A549 treated with DMSO at 1 μM for 4 hours (cell line): ENCODE data around the gene DYDC2. TPM values are rescaled to one million over a fixed set of nuclear protein-coding genes. Genes with fewer than 3 reads are reported as not detected.

ENCODE experiments used
- total RNA-seq: library from RNA; stranded (reverse); fragments of 200-300 nt; extraction: Qiagen RNA extraction; gene quantifications from 5 replicates; pipeline ENCODE4 v1.2.3, GENCODE V29; 2022; ENCODE audit warnings: low read depth

The DYDC2 gene, protein sequence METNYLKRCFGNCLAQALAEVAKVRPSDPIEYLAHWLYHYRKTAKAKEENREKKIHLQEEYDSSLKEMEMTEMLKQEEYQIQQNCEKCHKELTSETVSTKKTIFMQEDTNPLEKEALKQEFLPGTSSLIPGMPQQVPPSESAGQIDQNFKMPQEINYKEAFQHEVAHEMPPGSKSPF
- total RNA-seq = 0.05 to 0.25 TPM in 2 of 5 replicates, not detected in the others

DNA sequence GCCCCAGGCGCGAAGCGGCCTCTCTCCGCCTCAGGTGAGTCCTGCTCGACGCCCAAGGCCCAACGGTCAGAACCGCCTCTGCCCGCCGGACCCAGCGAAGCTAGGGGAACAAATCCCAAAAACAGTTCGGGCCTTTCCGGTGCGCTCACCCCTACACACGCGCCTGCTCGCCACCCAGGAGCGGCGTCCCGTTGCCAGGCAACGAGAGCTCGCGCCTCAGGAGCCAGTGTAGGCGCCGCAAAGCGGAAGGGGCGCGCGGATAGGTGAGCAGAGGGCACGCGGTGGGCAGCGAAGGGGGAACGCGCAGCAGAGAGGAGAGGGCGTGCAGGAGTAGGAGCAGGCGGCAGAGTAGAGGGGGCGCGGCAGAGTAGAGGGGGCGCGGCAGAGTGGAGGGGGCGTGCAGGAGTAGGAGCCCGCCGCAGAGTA lies at the start of gene DYDC2, which contains the start of gene DYDC1:
Gene DYDC2 (plus strand): TSS at position 219 of the 426 bp plus-strand sequence. CDS start 5,663 bp downstream, outside the sequence.
Gene DYDC1 (minus strand): TSS at position 193 of the 426 bp plus-strand sequence. CDS start 4,154 bp downstream, outside the sequence.

DNA sequence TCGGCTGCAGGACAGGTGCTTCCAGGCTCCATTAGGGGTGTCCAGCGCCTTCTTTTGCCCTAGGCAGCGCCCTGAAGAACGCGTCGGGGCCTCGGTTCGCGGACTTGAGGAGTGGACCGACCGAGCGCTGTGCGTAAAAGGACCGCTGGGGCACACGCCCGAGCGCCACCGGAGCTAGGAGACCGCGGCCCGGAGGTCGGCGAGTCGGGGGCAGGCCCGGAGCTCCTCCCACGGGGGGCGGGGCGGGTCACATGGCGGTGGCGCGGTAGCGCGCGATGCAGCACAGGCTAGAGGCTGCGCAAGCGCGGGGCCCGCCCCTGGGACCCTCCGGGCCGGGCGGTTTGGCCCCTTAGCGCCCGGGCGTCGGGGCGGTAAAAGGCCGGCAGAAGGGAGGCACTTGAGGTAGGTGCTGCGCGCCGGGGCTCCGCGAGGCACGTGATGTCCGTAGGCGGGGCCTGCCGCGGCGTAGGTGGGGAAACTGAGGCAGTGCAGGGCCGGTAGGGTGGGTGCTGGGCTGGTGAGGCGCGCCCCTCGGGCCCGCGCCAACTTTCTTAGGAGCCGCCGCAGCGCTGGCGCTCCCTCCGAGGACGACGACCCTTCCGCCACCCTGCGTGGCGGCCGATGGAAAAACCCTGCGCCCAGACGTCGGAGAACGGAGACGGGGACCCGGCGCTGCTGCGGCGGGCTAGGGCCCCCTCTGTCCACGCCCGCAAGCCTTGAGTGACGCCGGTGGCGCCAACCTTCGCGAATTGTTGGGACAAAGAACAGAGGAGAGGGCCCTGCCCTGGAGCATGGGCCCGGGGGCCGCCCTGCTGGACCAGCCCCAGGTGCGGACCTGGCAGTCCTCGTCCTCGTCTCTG lies 51.9 kb downstream of the DYDC2 start, which contains the start of gene PRXL2A:
Gene PRXL2A (plus strand): TSS at position 310 of the 860 bp plus-strand sequence. CDS start 11,917 bp downstream, outside the sequence.

Other genes with a start within 250 kb of the DYDC2 start
- 0.28 TPM in 1 of 5 replicates, not detected in the others for gene PLAC9, start 224.1 kb upstream of the DYDC2 start, total RNA-seq
- 178 to 215 TPM (median 201 TPM) in 5 replicates for gene ANXA11, start 151.2 kb upstream of the DYDC2 start, total RNA-seq
- 0.11 TPM in 1 of 5 replicates, not detected in the others for gene MAT1A, start 67.1 kb upstream of the DYDC2 start, total RNA-seq
- not detected in 5 replicates for gene DYDC1, start within 50 bp of the DYDC2 start, total RNA-seq
- gene PRXL2A, start 51.8 kb downstream of the DYDC2 start, total RNA-seq = 45.6 to 48.1 TPM (median 46.3 TPM) in 5 replicates
- gene TSPAN14, start 97.5 kb downstream of the DYDC2 start, total RNA-seq = 97.2 to 147 TPM (median 135 TPM) in 5 replicates
- 0.02 to 0.08 TPM (median 0.06 TPM) in 3 of 5 replicates, not detected in the others for gene SH2D4B, start 181.1 kb downstream of the DYDC2 start, total RNA-seq